GM23338 (cell line): ENCODE results near the gene EPS8L1. TPM values are rescaled to one million over a fixed set of nuclear protein-coding genes. Genes with fewer than 3 reads are reported as not detected.
A peak's percentile ranks its signal among the peaks of the same experiment; 100 is the strongest.
"Not testable (repeated sequence)": the region's sequence is repeated elsewhere in the genome, so short reads cannot be mapped to it uniquely, and the experiment has no call there.

ENCODE experiments used
- ATAC-seq: fragments of 200-7000 bp; cut with Tn5 transposase; 3 replicates; pipeline ENCODE4 v1.9.1; 2020
- DNase-seq: peaks from one replicate; pipeline ENCODE4 v3.0.0-alpha.2; 2015; ENCODE audit warnings: low spot score
- H2AFZ ChIP-seq: fragments of 200-600 bp; sonication (generic); 2 replicates; pipeline ENCODE4 v1.8.0; 2016; ENCODE audit warnings: antibody characterized with exemption, mild to moderate bottlenecking, moderate library complexity
- H3F3A ChIP-seq: fragments of 200-600 bp; sonication (generic); replicated peaks from 2 replicates; pipeline ENCODE4 v1.8.0; 2017; ENCODE audit warnings: antibody characterized with exemption, mixed run types, low read depth
- H3K27ac ChIP-seq: fragments of 200-600 bp; sonication (generic); 2 replicates; pipeline ENCODE4 v1.6.1; 2016; ENCODE audit warnings: low read depth
- H3K27me3 ChIP-seq: fragments of 200-600 bp; sonication (generic); 2 replicates; pipeline ENCODE4 v1.8.0; 2016; ENCODE audit warnings: mild to moderate bottlenecking, mixed run types, moderate library complexity; ENCODE audit not compliant: insufficient read depth
- H3K36me3 ChIP-seq: fragments of 200-600 bp; sonication (generic); 2 replicates; pipeline ENCODE4 v1.8.0; 2016; ENCODE audit warnings: mild to moderate bottlenecking; ENCODE audit not compliant: insufficient read depth
- H3K4me1 ChIP-seq: fragments of 200-600 bp; sonication (generic); 2 replicates; pipeline ENCODE4 v1.8.0; 2016; ENCODE audit warnings: mild to moderate bottlenecking, moderate library complexity; ENCODE audit not compliant: insufficient read depth
- H3K4me2 ChIP-seq: fragments of 200-600 bp; sonication (generic); 2 replicates; pipeline ENCODE4 v1.7.1; 2017; ENCODE audit warnings: mixed run types
- H3K4me3 ChIP-seq: fragments of 200-600 bp; sonication (generic); 2 replicates; pipeline ENCODE4 v1.6.1; 2016; ENCODE audit warnings: mixed run types
- H3K79me2 ChIP-seq: fragments of 200-600 bp; sonication (generic); replicated peaks from 2 replicates; pipeline ENCODE4 v1.8.0; 2017; ENCODE audit warnings: mild to moderate bottlenecking; ENCODE audit not compliant: insufficient read depth
- H3K9me2 ChIP-seq: fragments of 200-600 bp; sonication (generic); 2 replicates; pipeline ENCODE4 v1.8.0; 2017; ENCODE audit not compliant: insufficient read depth
- H4K20me1 ChIP-seq: fragments of 200-600 bp; sonication (generic); replicated peaks from 2 replicates; pipeline ENCODE4 v1.8.0; 2017; ENCODE audit warnings: mild to moderate bottlenecking; ENCODE audit not compliant: insufficient read depth
- H3K27ac Mint-ChIP-seq: 2 replicates; pipeline ENCODE4 v1.8.0; 2020; ENCODE audit warnings: inconsistent platforms, mild to moderate bottlenecking, moderate library complexity, mixed read lengths
- H3K27me3 Mint-ChIP-seq: 3 replicates; pipeline ENCODE4 v1.8.0; 2022; ENCODE audit warnings: low read depth, mild to moderate bottlenecking, moderate library complexity, mixed read lengths, inconsistent platforms; ENCODE audit not compliant: insufficient read depth, poor library complexity
- H3K36me3 Mint-ChIP-seq: 3 replicates; pipeline ENCODE4 v1.8.0; 2021; ENCODE audit warnings: low read depth, mild to moderate bottlenecking, inconsistent platforms, moderate library complexity, mixed read lengths
- H3K4me1 Mint-ChIP-seq: 3 replicates; pipeline ENCODE4 v1.8.0; 2020; ENCODE audit warnings: mild to moderate bottlenecking, inconsistent platforms, mixed read lengths
- H3K4me3 Mint-ChIP-seq: 3 replicates; pipeline ENCODE4 v1.8.0; 2021; ENCODE audit warnings: moderate library complexity, mild to moderate bottlenecking, inconsistent platforms, mixed read lengths
- H3K9me3 Mint-ChIP-seq: 3 replicates; pipeline ENCODE4 v1.8.0; 2020; ENCODE audit warnings: moderate library complexity, mild to moderate bottlenecking, inconsistent platforms, mixed read lengths
- CTCF ChIP-seq, 2 experiments: fragments of 200-600 bp in 1 of 2; sonication (generic) in 1 of 2; conservative IDR thresholded peaks; 2 replicates each; pipeline versions ENCODE4 v1.5.1 to v1.6.1; 2016 to 2017; ENCODE audit warnings: antibody characterized with exemption in 2 of 2, low read depth in 2 of 2, mild to moderate bottlenecking in 2 of 2, moderate library complexity in 1 of 2
- ETS1 ChIP-seq: IDR thresholded peaks from 2 replicates; pipeline ENCODE4 v1.6.1; 2016; ENCODE audit warnings: antibody characterized with exemption
- EZH2phosphoT487 ChIP-seq: fragments of 200-600 bp; sonication (generic); IDR thresholded peaks from one replicate; pipeline ENCODE4 v1.8.1; 2018; ENCODE audit warnings: antibody characterized with exemption; ENCODE audit not compliant: unreplicated experiment
- JUNB ChIP-seq: IDR thresholded peaks from one replicate; pipeline ENCODE4 v1.6.1; 2016; ENCODE audit warnings: antibody characterized with exemption; ENCODE audit not compliant: unreplicated experiment
- POLR2AphosphoS5 ChIP-seq: IDR thresholded peaks from 2 replicates; pipeline ENCODE4 v1.6.1; 2016; ENCODE audit warnings: antibody characterized with exemption, low read depth
- polyA plus RNA-seq: library from polyadenylated mRNA; unstranded; fragments of >200 nt; fragmentation: Nextera tagmentation; extraction: Ambion mirVana; gene quantifications from 2 replicates; pipeline ENCODE4 v1.2.1, GENCODE V29; 2016
- total RNA-seq: library from RNA; depleted of rRNA; stranded (reverse); fragments of >200 nt; shearing (Covaris generic); gene quantifications from 2 replicates; pipeline ENCODE4 v1.2.3, GENCODE V29; 2014

The EPS8L1 gene
- total and polyA plus RNA-seq, 2 experiments from 2014 or later, result 47.5 to 51.2 TPM

- no peak overlapping the region for H3K4me2 ChIP-seq
- H3K27ac ChIP-seq, result no peak overlapping the region
- DNase-seq (no peak), ATAC-seq (no peak)
- no peak overlapping the region for H2AFZ ChIP-seq
- H3K36me3 ChIP-seq, result peaks cover 34% of the 10 kb centered on the region
- peaks cover 27% of the 10 kb centered on the region for H4K20me1 ChIP-seq
- H3K36me3 Mint-ChIP-seq, result peaks cover 71% of the 10 kb centered on the region
- H3K27ac Mint-ChIP-seq, result no peak overlapping the region
- H3K27me3 ChIP-seq, result no peaks in the 10 kb centered on the region
- H3K9me2 ChIP-seq, result no peaks in the 10 kb centered on the region
- no peak overlapping the region for H3K4me3 Mint-ChIP-seq
- H3K4me3 ChIP-seq, result no peak overlapping the region
- H3K4me1 ChIP-seq, result no peaks in the 10 kb centered on the region; the same call in 1 of the 2 replicates
- H3K27me3 Mint-ChIP-seq, result peaks cover 5% of the 10 kb centered on the region
- peaks cover 12% of the 10 kb centered on the region for H3K79me2 ChIP-seq
- H3K4me1 Mint-ChIP-seq, result no peaks in the 10 kb centered on the region
- TF ChIP-seq POLR2AphosphoS5, result peak; percentile 33
- no peak for TF ChIP-seq ETS1
- TF ChIP-seq JUNB, result no peak
- no peak for TF ChIP-seq CTCF (conservative IDR thresholded peaks at IDR 0.05; ENCODE audit: low read depth in 2 of 2)
- 0 out of 2 replicates have a peak, but pooled peaks cover 3% of the 10 kb centered on the region for H3F3A ChIP-seq
- no peaks in the 10 kb centered on the region for H3K9me3 Mint-ChIP-seq
These were observed 18.8 kb upstream of the EPS8L1 start for GRCh38 chr19:55056827-55057226.

- Histone ChIP-seq H3K27ac (peak overlapping the region; percentile 14; the same call in 1 of the 2 replicates), H3F3A (0 out of 2 replicates have a peak, but pooled peaks cover 5% of the 10 kb centered on the region), H4K20me1 (peaks cover 22% of the 10 kb centered on the region; the same call in 1 of the 2 replicates), H3K9me2 (no peaks in the 10 kb centered on the region), H2AFZ (no peak overlapping the region), H3K36me3 (peaks cover 34% of the 10 kb centered on the region), H3K4me3 (no peak overlapping the region), H3K4me1 (no peaks in the 10 kb centered on the region; the same call in 1 of the 2 replicates), H3K27me3 (no peaks in the 10 kb centered on the region), H3K4me2 (no peak overlapping the region), H3K79me2 (peaks cover 20% of the 10 kb centered on the region)
- Mint-ChIP-seq H3K4me3 (no peak overlapping the region), H3K4me1 (peaks cover 2% of the 10 kb centered on the region; the same call in 1 of the 3 replicates), H3K9me3 (no peaks in the 10 kb centered on the region), H3K36me3 (peaks cover 50% of the 10 kb centered on the region), H3K27me3 (peaks cover 14% of the 10 kb centered on the region), H3K27ac (no peak overlapping the region)
- DNase-seq (peak; percentile 27), ATAC-seq (no peak)
- TF ChIP-seq CTCF (conservative IDR thresholded peaks at IDR 0.05; ENCODE audit: low read depth in 2 of 2), result peak; percentile 13 to 45; a peak in 2 of 4 replicates
- no peak for TF ChIP-seq EZH2phosphoT487
These were observed 16.7 kb upstream of the EPS8L1 start for GRCh38 chr19:55058781-55059610.

- not testable (repeated sequence) for H3K27me3 ChIP-seq, H3F3A ChIP-seq, H3K9me2 ChIP-seq, H3K4me3 ChIP-seq, H3K9me3 Mint-ChIP-seq, ATAC-seq, H3K4me1 Mint-ChIP-seq, H3K27ac Mint-ChIP-seq, DNase-seq, H3K4me1 ChIP-seq, H2AFZ ChIP-seq, H3K27ac ChIP-seq, H3K4me3 Mint-ChIP-seq, H3K4me2 ChIP-seq
- Histone ChIP-seq H3K79me2 (peaks cover 20% of the 10 kb centered on the region), H4K20me1 (peaks cover 22% of the 10 kb centered on the region; the same call in 1 of the 2 replicates), H3K36me3 (peaks cover 25% of the 10 kb centered on the region)
- peaks cover 41% of the 10 kb centered on the region for H3K36me3 Mint-ChIP-seq
- peaks cover 16% of the 10 kb centered on the region for H3K27me3 Mint-ChIP-seq
These were observed 15.4 kb upstream of the EPS8L1 start for GRCh38 chr19:55060287-55060686.
